Vagina (tissue), 2 donors: ENCODE results near the gene RBPJ. TPM values are rescaled to one million over a fixed set of nuclear protein-coding genes. Genes with fewer than 3 reads are reported as not detected.

ENCODE experiments used
- DNase-seq, 2 donors: peaks; one replicate each; pipeline ENCODE4 v3.0.0-alpha.2; 2017; ENCODE audit errors: extremely low spot score in 2 of 2
- H3K27ac ChIP-seq: fragments of 200-600 bp; sonication (generic); one replicate; pipeline ENCODE4 v1.5.1; 2019
- H3K27me3 ChIP-seq: fragments of 200-600 bp; sonication (generic); one replicate; pipeline ENCODE4 v1.5.1; 2019
- H3K36me3 ChIP-seq, 2 donors: fragments of 200-600 bp; sonication (generic); one replicate each; pipeline ENCODE4 v1.5.1; 2017 to 2019
- H3K4me1 ChIP-seq: fragments of 200-600 bp; sonication (generic); one replicate; pipeline ENCODE4 v1.5.1; 2019
- H3K4me3 ChIP-seq, 2 donors: fragments of 200-600 bp; sonication (generic); 1 replicate in 1 of 2; 2 replicates in 1 of 2; pipeline ENCODE4 v1.5.1; 2016 to 2019
- H3K9me3 ChIP-seq: fragments of 200-600 bp; sonication (generic); one replicate; pipeline ENCODE4 v1.5.1; 2019
- POLR2A ChIP-seq, 2 donors: fragments of 450-650 bp; IDR thresholded peaks; one replicate each; pipeline ENCODE4 v1.6.1; 2017; ENCODE audit warnings: antibody characterized with exemption in 2 of 2, mild to moderate bottlenecking in 2 of 2, moderate library complexity in 2 of 2
- POLR2AphosphoS5 ChIP-seq, 2 donors: sonication (generic); formaldehyde crosslinking; IDR thresholded peaks; one replicate each; pipeline ENCODE4 v1.9.0; 2017; ENCODE audit warnings: antibody characterized with exemption in 2 of 2, mild to moderate bottlenecking in 2 of 2, low read depth in 1 of 2; ENCODE audit not compliant: insufficient read depth in 1 of 2
- intact Hi-C: fragments of 100-400 bp; cut with DNase I; formaldehyde crosslinking; loops from one replicate; pipeline ENCODE4 v1.15.1; 2023
- total RNA-seq: library from RNA; depleted of rRNA; stranded (reverse); fragments of >200 nt; gene quantifications from one replicate; pipeline ENCODE4 v1.2.3, GENCODE V29; 2016
- TF ChIP-seq, protein P1 (sequence below), 3 experiments: fragments of 450-650 bp in 2 of 3; fragments of 200-600 bp in 1 of 3; sonication (generic) in 1 of 3; IDR thresholded peaks; one replicate each; pipeline ENCODE4 v1.5.1; 2017 to 2019; ENCODE audit warnings: antibody characterized with exemption in 3 of 3, mild to moderate bottlenecking in 2 of 3, moderate library complexity in 2 of 3

Gene RBPJ
- total RNA-seq, 1 donor from 2014 or later: 50.8 TPM

DNA sequence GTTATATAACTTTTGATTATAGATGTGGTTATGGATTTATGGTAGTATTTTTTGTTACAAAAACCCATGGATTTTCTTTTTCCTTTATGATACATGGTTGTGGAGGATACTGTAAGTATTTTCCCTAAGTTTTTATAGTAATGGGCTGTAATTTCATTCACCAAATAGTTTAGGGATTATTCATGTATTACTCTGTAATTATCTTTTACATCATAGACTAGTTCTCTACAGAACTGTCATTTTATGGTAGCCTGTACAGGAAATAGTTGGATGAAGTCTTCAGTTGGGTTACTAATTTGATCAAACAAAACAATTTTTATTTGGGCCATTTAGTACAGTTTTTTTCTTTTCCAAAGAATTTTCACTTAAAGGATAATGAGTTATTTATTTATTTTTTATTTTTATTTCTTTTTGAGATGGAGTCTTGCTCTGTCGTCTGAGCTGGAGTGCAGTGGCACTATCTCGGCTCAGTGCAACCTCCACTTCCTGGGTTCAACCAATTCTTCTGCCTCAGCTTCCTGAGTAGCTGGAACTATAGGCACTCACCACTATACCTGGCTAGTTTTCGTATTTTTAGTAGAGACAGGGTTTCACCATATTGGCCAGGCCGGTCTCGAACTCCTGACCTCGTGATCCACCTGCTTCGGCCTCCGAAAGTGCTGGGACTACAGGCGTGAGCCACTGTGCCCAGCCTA, 42.1 kb downstream of the RBPJ start:
- H3K9me3 ChIP-seq: no peaks in the 10 kb centered on the region
- peaks cover 18% of the 10 kb centered on the region for H3K4me1 ChIP-seq
- no peaks in the 10 kb centered on the region for H3K36me3 ChIP-seq
- no peaks in the 10 kb centered on the region for H3K27me3 ChIP-seq
- no peak overlapping the region for H3K27ac ChIP-seq
- no peak for TF ChIP-seq POLR2A (IDR thresholded peaks at IDR 0.05)
- no peak for TF ChIP-seq POLR2AphosphoS5 (IDR thresholded peaks at IDR 0.05; ENCODE audit: insufficient read depth in 1 of 2, low read depth in 1 of 2)
- TF ChIP-seq, protein P1, sequence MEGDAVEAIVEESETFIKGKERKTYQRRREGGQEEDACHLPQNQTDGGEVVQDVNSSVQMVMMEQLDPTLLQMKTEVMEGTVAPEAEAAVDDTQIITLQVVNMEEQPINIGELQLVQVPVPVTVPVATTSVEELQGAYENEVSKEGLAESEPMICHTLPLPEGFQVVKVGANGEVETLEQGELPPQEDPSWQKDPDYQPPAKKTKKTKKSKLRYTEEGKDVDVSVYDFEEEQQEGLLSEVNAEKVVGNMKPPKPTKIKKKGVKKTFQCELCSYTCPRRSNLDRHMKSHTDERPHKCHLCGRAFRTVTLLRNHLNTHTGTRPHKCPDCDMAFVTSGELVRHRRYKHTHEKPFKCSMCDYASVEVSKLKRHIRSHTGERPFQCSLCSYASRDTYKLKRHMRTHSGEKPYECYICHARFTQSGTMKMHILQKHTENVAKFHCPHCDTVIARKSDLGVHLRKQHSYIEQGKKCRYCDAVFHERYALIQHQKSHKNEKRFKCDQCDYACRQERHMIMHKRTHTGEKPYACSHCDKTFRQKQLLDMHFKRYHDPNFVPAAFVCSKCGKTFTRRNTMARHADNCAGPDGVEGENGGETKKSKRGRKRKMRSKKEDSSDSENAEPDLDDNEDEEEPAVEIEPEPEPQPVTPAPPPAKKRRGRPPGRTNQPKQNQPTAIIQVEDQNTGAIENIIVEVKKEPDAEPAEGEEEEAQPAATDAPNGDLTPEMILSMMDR (IDR thresholded peaks at IDR 0.05): no peak
- H3K4me3 ChIP-seq: no peak overlapping the region
- DNase-seq: no peak
- intact Hi-C loops: no loop called here

DNA sequence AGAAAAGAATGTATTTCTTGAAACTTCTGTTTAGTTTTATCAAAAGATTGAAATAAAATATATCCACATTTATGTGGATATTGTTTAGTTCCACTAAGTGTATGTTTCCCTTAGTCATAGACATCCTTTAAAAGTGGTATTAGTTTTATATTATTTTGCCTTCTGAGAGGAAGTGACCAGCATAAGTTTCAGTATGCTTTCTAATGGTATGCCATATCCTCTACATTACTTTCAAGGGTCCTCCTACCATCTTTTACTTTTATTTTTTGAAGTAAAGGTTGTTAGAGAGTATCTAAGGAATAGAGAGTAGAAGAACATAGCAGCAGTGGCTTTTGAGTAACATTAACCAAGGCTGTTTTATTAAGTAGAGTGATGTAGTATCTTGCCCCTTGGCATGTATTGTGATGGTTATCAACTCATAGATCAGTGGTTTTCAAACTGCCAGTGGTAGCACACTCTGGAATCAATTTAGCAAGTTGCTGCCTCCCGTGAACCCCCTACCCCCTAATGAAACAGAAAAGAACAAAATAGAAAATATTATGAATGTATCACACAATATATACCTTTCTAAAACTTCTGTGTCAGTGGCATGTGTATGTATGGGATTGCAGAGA, 44.8 kb downstream of the RBPJ start:
- Histone ChIP-seq H3K27ac (no peak overlapping the region), H3K36me3 (no peaks in the 10 kb centered on the region), H3K9me3 (no peaks in the 10 kb centered on the region), H3K27me3 (no peaks in the 10 kb centered on the region), H3K4me1 (peaks cover 16% of the 10 kb centered on the region), H3K4me3 (no peak overlapping the region)
- intact Hi-C loops: no loop called here
- no peak for TF ChIP-seq POLR2AphosphoS5 (IDR thresholded peaks at IDR 0.05; ENCODE audit: insufficient read depth in 1 of 2, low read depth in 1 of 2)
- TF ChIP-seq POLR2A (IDR thresholded peaks at IDR 0.05): no peak
- TF ChIP-seq, protein P1 (IDR thresholded peaks at IDR 0.05): no peak
- DNase-seq: no peak

DNA sequence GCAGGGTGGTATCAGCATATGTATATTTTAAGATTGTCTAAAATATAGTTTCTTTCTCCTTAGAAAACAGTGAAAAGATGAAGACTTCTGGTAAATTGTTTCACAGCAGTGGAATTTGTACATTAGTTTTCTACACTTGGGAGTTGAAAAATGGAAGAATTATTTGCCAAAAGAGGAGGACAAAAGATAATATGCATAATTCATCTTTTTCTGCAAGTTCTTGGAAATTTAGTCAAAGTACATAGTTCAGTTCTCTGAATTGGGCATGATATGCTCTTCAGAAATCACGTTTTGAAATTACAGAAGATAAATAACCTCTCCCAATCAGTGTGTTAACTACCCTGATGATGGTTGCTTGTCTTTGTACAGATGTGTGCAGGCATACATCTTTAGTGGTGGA, 47.0 kb downstream of the RBPJ start:
- Histone ChIP-seq H3K36me3 (no peaks in the 10 kb centered on the region), H3K4me3 (no peak overlapping the region), H3K27ac (no peak overlapping the region), H3K9me3 (no peaks in the 10 kb centered on the region), H3K4me1 (peaks cover 10% of the 10 kb centered on the region), H3K27me3 (no peaks in the 10 kb centered on the region)
- no peak for DNase-seq
- intact Hi-C loops: no loop called here
- TF ChIP-seq, protein P1 (IDR thresholded peaks at IDR 0.05): no peak
- no peak for TF ChIP-seq POLR2A (IDR thresholded peaks at IDR 0.05)
- no peak for TF ChIP-seq POLR2AphosphoS5 (IDR thresholded peaks at IDR 0.05; ENCODE audit: insufficient read depth in 1 of 2, low read depth in 1 of 2)

DNA sequence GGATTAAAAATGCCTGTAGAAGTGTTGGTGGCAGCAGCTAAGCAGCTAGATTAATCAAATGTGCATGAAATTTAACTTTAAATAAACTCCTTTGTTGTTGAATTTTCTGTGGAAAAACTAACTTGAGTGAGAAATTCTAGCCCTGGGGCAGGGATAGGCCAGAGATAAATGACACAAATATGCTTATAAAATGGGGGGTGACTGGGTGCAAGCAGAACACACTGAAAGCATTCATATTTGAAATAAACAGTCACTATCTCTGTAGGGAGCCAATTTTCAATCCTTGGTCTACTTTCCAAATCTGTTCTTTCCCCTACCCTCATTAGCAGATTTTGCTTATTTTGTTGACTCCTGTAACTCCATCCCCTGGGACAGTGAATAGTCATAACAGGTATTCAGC, 47.9 kb downstream of the RBPJ start:
- no peaks in the 10 kb centered on the region for H3K36me3 ChIP-seq
- H3K27me3 ChIP-seq: no peaks in the 10 kb centered on the region
- no peak overlapping the region for H3K27ac ChIP-seq
- peaks cover 8% of the 10 kb centered on the region for H3K4me1 ChIP-seq
- TF ChIP-seq, protein P1 (IDR thresholded peaks at IDR 0.05): no peak
- no peak overlapping the region for H3K4me3 ChIP-seq
- H3K9me3 ChIP-seq: no peaks in the 10 kb centered on the region
- DNase-seq: no peak
- intact Hi-C loops: no loop called here

DNA sequence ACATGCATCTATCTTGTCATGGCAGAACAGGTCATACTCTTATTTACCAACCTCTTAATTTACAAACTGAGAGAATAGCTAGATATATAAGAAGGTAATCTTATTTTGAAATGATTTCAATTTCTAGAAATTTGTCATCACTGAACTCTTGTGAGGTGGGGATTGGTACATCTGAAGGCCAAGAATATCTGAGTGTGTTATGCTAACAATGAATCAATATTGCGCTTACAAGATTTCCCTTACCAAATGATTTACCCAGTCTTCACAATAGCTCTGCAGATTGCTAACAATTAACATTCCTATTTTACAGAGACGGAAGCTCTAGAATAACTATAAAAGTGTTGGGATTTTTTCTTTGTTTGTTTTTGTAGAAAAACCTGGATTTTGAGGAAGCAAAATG, 48.3 kb downstream of the RBPJ start:
- no peaks in the 10 kb centered on the region for H3K9me3 ChIP-seq

More for the DNA sequence above, 48.3 kb downstream of the RBPJ start:
- TF ChIP-seq POLR2A (IDR thresholded peaks at IDR 0.05) (no peak), POLR2AphosphoS5 (IDR thresholded peaks at IDR 0.05; ENCODE audit: insufficient read depth in 1 of 2, low read depth in 1 of 2) (no peak)
- TF ChIP-seq, protein P1 (IDR thresholded peaks at IDR 0.05): no peak
- H3K4me3 ChIP-seq: no peak overlapping the region
- DNase-seq: no peak
- H3K27ac ChIP-seq: no peak overlapping the region
- H3K4me1 ChIP-seq: peaks cover 8% of the 10 kb centered on the region
- intact Hi-C loops: no loop called here
- no peaks in the 10 kb centered on the region for H3K27me3 ChIP-seq
- H3K36me3 ChIP-seq: no peaks in the 10 kb centered on the region
